ENCODE data around the gene S100A11.
A peak's percentile ranks its signal among the peaks of the same experiment; 100 is the strongest.

Gene S100A11

GRCh38 chr1:152001631-152002584 lies 34.9 kb downstream of the S100A11 start:
- DNase-seq = peak; percentile 54

DNA sequence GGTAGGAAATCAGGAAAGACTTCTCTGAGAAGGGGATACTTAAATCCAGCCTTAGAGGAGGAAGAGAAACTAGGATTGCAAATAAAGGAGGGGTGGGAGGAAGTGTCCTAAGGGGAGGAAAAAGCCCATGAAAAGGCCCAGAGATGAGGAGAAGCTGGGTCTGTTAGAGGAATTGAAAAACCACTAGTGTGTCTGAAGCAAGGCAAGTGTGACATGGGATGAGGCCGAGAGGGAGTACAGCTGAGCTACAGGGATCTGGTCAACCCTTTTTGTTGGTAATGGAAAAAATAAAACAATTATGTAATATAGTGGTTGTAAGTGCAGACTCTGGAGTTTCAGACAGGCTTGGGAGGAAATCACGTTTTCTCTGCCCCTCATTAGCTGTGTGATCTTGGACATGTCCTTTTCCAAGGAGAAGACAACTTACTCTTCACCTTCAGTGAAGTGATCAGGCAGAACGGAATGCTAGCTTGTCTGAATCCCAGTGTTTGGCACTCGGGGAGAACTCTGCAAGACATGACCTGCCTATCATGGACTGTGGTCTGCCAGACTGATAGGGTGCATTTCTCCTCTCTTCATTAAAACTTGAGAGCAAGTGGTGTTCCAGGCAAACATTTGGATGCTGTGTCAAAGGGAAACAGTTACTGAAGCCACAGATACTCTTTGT lies 35.7 kb downstream of the S100A11 start:
- no peak for DNase-seq

GRCh38 chr1:151998611-151999362 lies 38.0 kb downstream of the S100A11 start:
- no peak for DNase-seq

DNA sequence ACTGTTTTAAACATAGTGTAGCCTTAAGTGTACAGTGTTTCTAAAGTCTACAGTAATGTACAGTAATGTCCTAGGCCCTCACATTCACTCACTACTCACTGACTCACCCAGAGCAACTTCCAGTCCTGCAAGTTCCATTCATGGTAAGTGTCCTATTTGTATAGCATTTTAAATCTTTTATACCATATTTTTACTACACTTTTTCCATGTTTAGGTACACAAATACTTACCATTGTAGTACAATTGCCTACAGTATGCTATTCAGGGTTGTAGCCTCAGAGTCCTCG lies 39.6 kb downstream of the S100A11 start:
- DNase-seq = no peak

DNA sequence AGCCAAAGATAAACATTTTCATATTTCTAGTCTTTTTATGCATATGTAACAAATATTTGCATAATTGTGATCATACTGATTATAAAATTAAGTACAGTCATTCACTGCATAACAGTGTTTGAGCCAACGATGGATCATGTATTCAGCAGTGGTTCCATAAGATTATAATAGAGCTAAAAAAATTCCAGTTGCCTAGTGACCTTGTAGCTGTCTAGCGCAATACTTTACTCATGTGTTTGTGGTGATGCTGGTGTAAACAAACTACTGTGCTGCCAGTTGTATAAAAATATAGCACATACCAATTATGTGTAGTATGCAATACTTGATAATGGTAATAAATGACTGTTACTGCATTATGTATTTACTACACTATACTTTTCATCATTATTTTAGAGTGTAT lies 41.0 kb downstream of the S100A11 start:
- DNase-seq = no peak

GRCh38 chr1:151994956-151995355 lies 41.8 kb downstream of the S100A11 start:
- DNase-seq = no peak

DNA sequence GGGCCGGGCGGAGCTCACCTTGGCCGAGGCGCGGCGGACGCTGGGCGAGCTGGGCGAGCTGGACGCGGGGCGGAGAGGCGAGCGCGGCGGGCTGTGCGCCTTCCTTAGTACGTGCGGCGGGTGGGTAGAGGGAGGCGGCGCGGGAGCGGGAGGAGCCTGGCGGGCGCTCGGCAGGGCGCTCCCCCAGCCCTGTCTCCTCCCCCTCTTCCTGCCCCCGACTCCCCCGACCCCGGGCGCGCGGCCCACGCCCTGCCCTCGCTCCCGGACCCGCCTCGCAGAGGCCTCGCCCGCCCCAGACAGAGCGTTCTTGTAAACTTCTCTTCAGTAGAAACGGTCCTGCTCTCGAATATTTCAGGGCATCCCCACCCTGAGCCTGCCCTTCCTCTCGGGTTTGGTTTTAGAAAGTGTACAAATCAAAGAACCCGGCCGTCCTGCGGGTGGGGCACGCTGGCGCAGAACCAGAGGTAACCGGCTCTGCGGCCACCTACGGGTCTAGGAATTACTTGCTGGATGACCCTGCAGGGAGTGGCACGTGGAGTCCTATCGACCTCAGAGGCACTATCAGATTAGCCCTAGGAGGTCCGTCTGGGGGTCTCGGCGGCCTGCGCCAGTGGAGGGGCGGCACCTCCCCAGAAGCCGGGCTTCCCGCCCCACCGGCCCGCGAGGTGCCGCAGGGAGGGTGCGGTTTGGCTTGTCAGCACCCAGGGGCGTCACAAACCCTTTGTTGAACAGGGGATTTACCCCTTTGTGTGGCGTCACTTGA lies 42.9 kb downstream of the S100A11 start, which contains the start of gene S100A10:
S100A10 (minus strand) TSS at position 126 of the 763 bp plus-strand sequence. CDS start 7,629 bp downstream, outside the sequence.
- DNase-seq = peak in 1 of 2 experiments; percentile 33

- DNase-seq = no peak
Measured at GRCh38 chr1:151993084-151993733, 43.6 kb downstream of the S100A11 start.

- DNase-seq = no peak
Measured at GRCh38 chr1:151992303-151993083, 44.3 kb downstream of the S100A11 start.

- no peak for DNase-seq
Measured at GRCh38 chr1:151991663-151992302, 45.0 kb downstream of the S100A11 start.

- no peak for DNase-seq
Measured at GRCh38 chr1:151990856-151991198, 46.0 kb downstream of the S100A11 start.

- no peak for DNase-seq
Measured at GRCh38 chr1:151990058-151990855, 46.5 kb downstream of the S100A11 start.

- no peak for DNase-seq
Measured at GRCh38 chr1:151989211-151989862, 47.5 kb downstream of the S100A11 start.

- no peak for DNase-seq
Measured at GRCh38 chr1:151988405-151988923, 48.3 kb downstream of the S100A11 start.

DNA sequence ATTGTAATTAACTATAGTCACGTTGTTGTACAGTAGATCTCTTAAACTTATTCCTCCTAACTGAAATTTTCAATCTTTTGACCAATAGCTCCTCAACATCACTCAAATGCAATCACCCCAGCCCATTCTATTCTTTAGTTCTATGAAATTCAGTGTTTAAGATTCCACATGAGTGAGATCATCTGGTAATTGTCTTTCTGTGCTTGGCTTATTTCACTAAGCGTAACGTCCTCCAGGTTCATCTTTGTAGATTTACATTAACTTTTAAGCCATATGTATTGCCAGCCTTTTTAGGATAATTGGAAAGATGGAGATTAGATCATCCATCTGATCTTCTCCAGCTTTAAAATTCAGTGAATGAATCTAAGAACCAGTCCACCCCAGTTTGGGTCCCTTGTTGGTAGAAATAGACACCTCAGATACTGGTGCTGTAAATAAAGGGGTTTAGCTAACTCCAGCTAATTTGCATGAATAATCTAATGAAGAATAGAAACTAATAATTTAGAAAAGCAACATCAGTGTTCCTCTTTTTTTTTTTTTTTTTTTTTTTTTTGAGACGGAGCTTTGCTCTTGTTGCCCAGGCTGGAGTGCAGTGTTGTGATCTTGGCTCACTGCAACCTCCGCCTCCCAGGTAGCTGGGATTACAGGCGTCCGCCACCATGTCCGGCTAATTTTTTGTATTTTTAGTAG lies 50.2 kb downstream of the S100A11 start:
- DNase-seq = no peak

GRCh38 chr1:151985768-151986167 lies 51.0 kb downstream of the S100A11 start:
- no peak for DNase-seq

- DNase-seq = no peak
Measured at GRCh38 chr1:151985270-151985669, 51.5 kb downstream of the S100A11 start.

DNA sequence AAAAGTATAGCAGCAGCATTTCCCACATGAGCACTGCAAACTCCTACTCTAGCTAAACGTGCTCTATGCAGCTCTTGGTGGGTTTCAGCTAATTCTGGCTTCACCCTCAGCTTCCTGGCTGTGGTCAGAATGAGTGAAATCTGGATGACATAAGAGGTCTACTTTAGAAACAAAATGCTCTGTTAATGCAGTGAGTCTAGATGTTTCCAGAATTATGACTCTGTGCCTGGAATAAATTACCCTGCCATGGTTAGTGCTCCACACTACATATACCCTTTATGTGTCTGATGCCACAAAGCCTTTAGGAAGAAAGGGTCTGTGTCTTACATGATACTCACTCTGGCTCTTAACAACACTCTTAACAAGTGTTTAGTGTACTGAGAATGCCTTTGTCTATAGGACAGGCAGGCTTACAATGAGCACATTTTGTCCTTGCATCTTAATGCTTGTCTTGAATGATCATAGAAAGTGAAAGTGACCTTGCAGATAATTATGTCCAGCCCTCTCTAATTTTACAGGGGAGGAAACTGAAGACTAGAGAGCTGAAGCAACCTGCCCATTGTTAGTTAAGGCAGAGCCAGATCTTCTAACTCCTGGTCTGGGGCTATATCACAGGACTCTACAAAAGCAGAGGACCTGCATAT lies 52.4 kb downstream of the S100A11 start:
- peak; percentile 52 to 62 for DNase-seq
